SK-N-SH (cell line): ENCODE measurements around the gene SLC8A2. TPM values are rescaled to one million over a fixed set of nuclear protein-coding genes. Genes with fewer than 3 reads are reported as not detected.

Source experiments
- CTCF ChIA-PET: fragments of 300-600, 350-600 bp; formaldehyde crosslinking; extraction: SDS; loops from one replicate; lab custom pipeline; 2021; lab: Yijun Ruan, JAX
- POLR2A ChIA-PET: fragments of 350-600 bp; sonication (Branson Sonifier 250); formaldehyde crosslinking; extraction: SDS; loops from one replicate; lab custom pipeline; 2020; ENCODE audit warnings: antibody characterized with exemption, inconsistent platforms; lab: Yijun Ruan, JAX
- DNase-seq: peaks from one replicate; pipeline ENCODE4 v3.0.0; 2012
- H2AFZ ChIP-seq: fragments of 200-600 bp; sonication (generic); 2 replicates; pipeline ENCODE4 v1.8.1; 2016; ENCODE audit warnings: antibody characterized with exemption, mild to moderate bottlenecking, low read depth
- H3F3A ChIP-seq: fragments of 200-600 bp; sonication (generic); replicated peaks from 2 replicates; pipeline ENCODE3; 2016; ENCODE audit warnings: antibody characterized with exemption, mild to moderate bottlenecking; ENCODE audit not compliant: insufficient read depth
- H3K27ac ChIP-seq, 2 experiments: fragments of 200-500 bp in 1 of 2; fragments of 200-600 bp in 1 of 2; sonication (Bioruptor generic) in 1 of 2; sonication (generic), shearing (Covaris generic) in 1 of 2; 2 replicates each; pipeline versions ENCODE4 v1.5.1 to v1.6.1; 2014 to 2016; ENCODE audit warnings: low read depth in 2 of 2, inconsistent platforms in 1 of 2, low read length in 1 of 2, mild to moderate bottlenecking in 1 of 2, mixed read lengths in 1 of 2
- H3K27me3 ChIP-seq: fragments of 200-600 bp; sonication (generic), shearing (Covaris generic); 2 replicates; pipeline ENCODE4 v1.6.1; 2016; ENCODE audit warnings: mixed run types; ENCODE audit not compliant: insufficient read depth
- H3K36me3 ChIP-seq, 2 experiments: fragments of 200-500 bp in 1 of 2; fragments of 200-600 bp in 1 of 2; sonication (Bioruptor generic) in 1 of 2; sonication (generic) in 1 of 2; replicated peaks in 1 of 2; 2 replicates each; pipeline versions ENCODE3 to v1.5.1; 2014 to 2016; ENCODE audit warnings: low read length in 1 of 2, mild to moderate bottlenecking in 1 of 2; ENCODE audit not compliant: insufficient read depth in 2 of 2, control insufficient read depth in 1 of 2
- H3K4me1 ChIP-seq, 2 experiments: fragments of 200-500 bp in 1 of 2; fragments of 200-600 bp in 1 of 2; sonication (Bioruptor generic) in 1 of 2; sonication (generic), shearing (Covaris generic) in 1 of 2; 2 replicates each; pipeline versions ENCODE4 v1.5.1 to v1.6.1; 2014 to 2016; ENCODE audit warnings: low read depth in 1 of 2, low read length in 1 of 2, mixed run types in 1 of 2; ENCODE audit not compliant: insufficient read depth in 2 of 2, control insufficient read depth in 1 of 2
- H3K4me2 ChIP-seq: fragments of 200-600 bp; sonication (generic), shearing (Covaris generic); 2 replicates; pipeline ENCODE4 v1.6.1; 2017; ENCODE audit warnings: mixed run types
- H3K4me3 ChIP-seq, 2 experiments: fragments of 200-500 bp in 1 of 2; fragments of 200-600 bp in 1 of 2; sonication (Bioruptor generic) in 1 of 2; sonication (generic), shearing (Covaris generic) in 1 of 2; 2 replicates each; pipeline versions ENCODE4 v1.5.1 to v1.8.1; 2014 to 2016; ENCODE audit warnings: low read depth in 2 of 2, inconsistent platforms in 1 of 2, low read length in 1 of 2, mild to moderate bottlenecking in 1 of 2, mixed read lengths in 1 of 2, moderate library complexity in 1 of 2
- H3K79me2 ChIP-seq: fragments of 200-600 bp; sonication (generic); 2 replicates; pipeline ENCODE4 v1.8.1; 2017; ENCODE audit warnings: mild to moderate bottlenecking; ENCODE audit not compliant: insufficient read depth
- H3K9ac ChIP-seq: fragments of 200-600 bp; sonication (generic); 2 replicates; pipeline ENCODE4 v1.6.1; 2017; ENCODE audit warnings: mixed run types
- H3K9me2 ChIP-seq: fragments of 200-600 bp; sonication (generic); 2 replicates; pipeline ENCODE4 v1.6.1; 2017; ENCODE audit warnings: mixed run types
- H3K9me3 ChIP-seq: fragments of 200-600 bp; sonication (generic); 2 replicates; pipeline ENCODE4 v1.6.1; 2017; ENCODE audit warnings: mixed run types, mild to moderate bottlenecking, moderate library complexity
- H4K20me1 ChIP-seq: fragments of 200-600 bp; sonication (generic); 2 replicates; pipeline ENCODE4 v1.6.1; 2017; ENCODE audit warnings: mild to moderate bottlenecking, mixed run types; ENCODE audit not compliant: insufficient read depth
- CHD2 ChIP-seq: fragments of 150-350 bp; IDR thresholded peaks from 2 replicates; pipeline ENCODE4 v1.6.1; 2018; ENCODE audit warnings: low read length; ENCODE audit not compliant: partially characterized antibody
- FOSL2 ChIP-seq: IDR thresholded peaks from 2 replicates; pipeline ENCODE4 v1.4.0; 2012; ENCODE audit warnings: low read depth, mild to moderate bottlenecking, moderate library complexity, borderline replicate concordance
- GABPA ChIP-seq: IDR thresholded peaks from 2 replicates; pipeline ENCODE4 v1.4.0; 2012; ENCODE audit warnings: low read depth, mild to moderate bottlenecking
- GATA2 ChIP-seq: sonication (generic); formaldehyde crosslinking; IDR thresholded peaks from 2 replicates; pipeline ENCODE4 v1.5.0; 2020; ENCODE audit warnings: mild to moderate bottlenecking, missing genetic modification reagents
- IRF3 ChIP-seq: fragments of 150-350 bp; IDR thresholded peaks from 2 replicates; pipeline ENCODE4 v1.6.1; 2016; ENCODE audit warnings: mild to moderate bottlenecking, low read depth, low read length
- MEF2A ChIP-seq: IDR thresholded peaks from 2 replicates; pipeline ENCODE4 v1.4.0; 2012; ENCODE audit warnings: low read depth, borderline replicate concordance
- MXI1 ChIP-seq: IDR thresholded peaks from 2 replicates; pipeline ENCODE4 v1.6.1; 2012; ENCODE audit warnings: mild to moderate bottlenecking, low read depth, low read length, improper control_type of control experiment
- NFIC ChIP-seq: IDR thresholded peaks from 2 replicates; pipeline ENCODE4 v1.4.0; 2012; ENCODE audit warnings: borderline replicate concordance
- NRF1 ChIP-seq: IDR thresholded peaks from 2 replicates; pipeline ENCODE4 v1.6.1; 2012; ENCODE audit warnings: low read depth, mild to moderate bottlenecking, low read length
- POLR2AphosphoS5 ChIP-seq: IDR thresholded peaks from 2 replicates; pipeline ENCODE4 v1.6.1; 2012; ENCODE audit warnings: low read depth, low read length
- RAD21 ChIP-seq: IDR thresholded peaks from 2 replicates; pipeline ENCODE4 v1.6.1; 2012; ENCODE audit warnings: mild to moderate bottlenecking, low read length
- RCOR1 ChIP-seq: fragments of 150-350 bp; IDR thresholded peaks from 2 replicates; pipeline ENCODE4 v1.6.1; 2017; ENCODE audit warnings: antibody characterized with exemption, low read length
- REST ChIP-seq: IDR thresholded peaks from 2 replicates; pipeline ENCODE4 v1.6.1; 2012; ENCODE audit warnings: mild to moderate bottlenecking, low read depth, low read length, moderate library complexity
- RXRA ChIP-seq: IDR thresholded peaks from 2 replicates; pipeline ENCODE4 v1.4.0; 2012; ENCODE audit warnings: low read depth, mild to moderate bottlenecking, borderline replicate concordance
- SMC3 ChIP-seq: IDR thresholded peaks from 2 replicates; pipeline ENCODE4 v1.6.1; 2012; ENCODE audit warnings: low read depth, low read length, improper control_type of control experiment
- TAF1 ChIP-seq: IDR thresholded peaks from 2 replicates; pipeline ENCODE4 v1.6.1; 2012; ENCODE audit warnings: low read depth, mild to moderate bottlenecking, low read length, moderate library complexity, borderline replicate concordance
- TEAD4 ChIP-seq: IDR thresholded peaks from 2 replicates; pipeline ENCODE4 v1.4.0; 2012; ENCODE audit warnings: mild to moderate bottlenecking, borderline replicate concordance; ENCODE audit not compliant: insufficient read depth
- YY1 ChIP-seq: IDR thresholded peaks from 2 replicates; pipeline ENCODE4 v1.4.0; 2012; ENCODE audit warnings: low read depth, mild to moderate bottlenecking
- WGBS: methylation state at CpG from one replicate; pipeline ENCODE4 v1.1.6; 2017; ENCODE audit warnings: low lambda C conversion rate; 5-methylcytosine and 5-hydroxymethylcytosine counted together
- polyA plus RNA-seq, 3 experiments: library from polyadenylated mRNA; depleted of rRNA; stranded (reverse); fragments of >200 nt; gene quantifications; 2 replicates each; pipeline ENCODE4 v1.2.3, GENCODE V29; 2012
- TF ChIP-seq, protein P1 (sequence below): IDR thresholded peaks from 2 replicates; pipeline ENCODE4 v1.4.0; 2012; ENCODE audit warnings: low read depth

The SLC8A2 gene
- polyA plus RNA-seq, 1 of the 3 experiments (the other 2 are of a cell fraction): 0.58 TPM

DNA sequence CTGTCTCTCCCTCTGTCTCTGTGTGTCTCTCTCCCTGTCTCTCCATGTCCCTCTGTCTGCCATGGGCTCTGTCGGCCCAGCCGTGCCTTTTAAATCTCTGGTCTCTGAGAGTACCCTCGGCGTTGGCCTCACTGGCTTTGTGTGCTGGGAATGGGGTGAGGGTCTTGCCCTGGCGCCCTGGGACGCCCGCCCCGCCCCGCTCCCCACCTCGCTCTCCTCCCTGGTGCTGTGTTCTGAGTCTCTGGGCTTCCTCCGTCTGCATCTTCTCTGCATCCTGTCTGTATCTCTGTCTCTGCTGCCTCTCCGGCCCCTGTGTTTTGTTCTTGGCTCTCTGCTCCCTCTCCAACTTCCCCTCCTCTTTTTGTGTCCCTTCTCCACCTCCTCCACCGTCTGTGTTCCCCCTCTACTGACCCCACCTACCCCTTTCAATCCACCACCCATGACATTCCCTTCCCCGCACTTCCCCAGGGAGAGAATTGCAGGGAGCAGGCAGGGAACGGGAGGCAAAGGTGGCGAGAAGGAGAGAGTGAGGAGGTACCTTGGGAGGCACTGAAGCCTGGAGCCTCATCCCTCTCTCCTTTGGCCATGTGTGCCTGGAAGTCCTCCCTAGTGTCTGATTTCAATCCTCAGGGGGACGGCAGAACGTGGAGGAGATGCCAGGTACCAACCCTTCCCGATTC is 48.4 kb downstream of the SLC8A2 start:
- POLR2A ChIA-PET: no interaction called here
- Histone ChIP-seq H3K4me1 (peaks cover 23 to 32% of the 10 kb centered on the region in 2 experiments; a peak in 3 of 4 replicates), H3F3A (peaks cover 17% of the 10 kb centered on the region), H2AFZ (no peak overlapping the region), H3K79me2 (peaks cover 7% of the 10 kb centered on the region; the same call in 1 of the 2 replicates), H3K9me2 (no peaks in the 10 kb centered on the region), H3K4me3 (no peak overlapping the region), H3K27ac (no peak overlapping the region), H3K27me3 (no peaks in the 10 kb centered on the region), H3K9ac (no peak overlapping the region), H3K9me3 (no peaks in the 10 kb centered on the region), H3K36me3 (no peaks in the 10 kb centered on the region), H3K4me2 (no peak overlapping the region), H4K20me1 (peaks cover 2% of the 10 kb centered on the region; the same call in 1 of the 2 replicates)
- TF ChIP-seq YY1 (no peak), RCOR1 (no peak), REST (no peak), TAF1 (no peak), CHD2 (no peak), SMC3 (no peak), RAD21 (no peak), NRF1 (no peak), NFIC (no peak), GATA2 (no peak)
- DNase-seq: no peak
- 80% methylated on average over 19 of the region's 19 CpGs for WGBS
- CTCF ChIA-PET: no interaction called here

DNA sequence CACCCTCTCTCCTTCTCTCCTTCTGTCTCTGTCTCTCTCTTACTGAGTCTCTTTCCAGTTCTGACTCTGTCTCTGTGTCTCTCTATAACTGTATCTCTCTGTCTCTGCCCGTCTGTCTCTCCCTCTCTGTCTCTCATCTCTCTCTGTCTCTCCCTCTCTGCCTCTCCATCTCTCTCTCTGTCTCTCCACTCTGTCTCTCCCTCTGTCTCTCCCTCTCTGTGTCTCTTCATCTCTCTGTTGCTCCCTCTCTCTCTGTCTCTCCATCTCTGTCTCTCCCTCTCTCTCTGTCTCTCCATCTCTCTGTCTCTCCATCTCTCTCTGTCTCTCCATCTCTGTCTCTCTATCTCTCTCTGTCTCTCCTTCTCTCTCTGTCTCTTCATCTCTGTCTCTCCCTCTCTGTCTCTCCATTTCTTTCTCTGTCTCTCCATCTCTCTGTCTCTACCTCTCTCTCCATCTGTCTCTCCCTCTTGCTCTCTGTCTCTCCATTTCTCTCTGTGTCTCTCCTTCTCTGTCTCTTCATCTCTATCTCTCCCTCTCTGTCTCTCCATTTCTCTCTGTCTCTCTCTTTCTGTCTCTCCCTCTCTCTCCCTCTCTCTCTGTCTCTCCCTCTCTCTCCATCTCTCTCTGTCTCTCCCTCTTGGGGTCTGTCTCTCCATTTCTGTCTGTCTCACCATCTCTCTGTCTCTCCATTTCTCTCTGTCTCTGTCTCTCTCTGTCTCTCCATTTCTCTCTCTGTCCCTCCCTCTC is 49.1 kb downstream of the SLC8A2 start:
- no peak overlapping the region for H3K4me3 ChIP-seq
- 0 out of 2 replicates have a peak overlapping the region, but pooled peaks have one; percentile 21 for H3K9ac ChIP-seq
- no peak for TF ChIP-seq TEAD4
- no peak for TF ChIP-seq POLR2AphosphoS5
- TF ChIP-seq MXI1: no peak
- TF ChIP-seq, protein P1, sequence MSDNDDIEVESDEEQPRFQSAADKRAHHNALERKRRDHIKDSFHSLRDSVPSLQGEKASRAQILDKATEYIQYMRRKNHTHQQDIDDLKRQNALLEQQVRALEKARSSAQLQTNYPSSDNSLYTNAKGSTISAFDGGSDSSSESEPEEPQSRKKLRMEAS: no peak
- no peak for TF ChIP-seq IRF3
- TF ChIP-seq RXRA: no peak
- no peak for TF ChIP-seq NFIC
- TF ChIP-seq FOSL2: no peak
- TF ChIP-seq RCOR1: no peak
- TF ChIP-seq MEF2A: no peak
- no peak for TF ChIP-seq GATA2
- no peak for TF ChIP-seq RAD21
- no peak for TF ChIP-seq SMC3
- no peak for TF ChIP-seq TAF1
- TF ChIP-seq YY1: no peak
- TF ChIP-seq GABPA: no peak

More for the DNA sequence above, 49.1 kb downstream of the SLC8A2 start:
- Histone ChIP-seq H3K9me2 (no peaks in the 10 kb centered on the region), H3K27ac (no peak overlapping the region), H3K79me2 (peaks cover 14% of the 10 kb centered on the region), H4K20me1 (peaks cover 9% of the 10 kb centered on the region), H3K36me3 (no peaks in the 10 kb centered on the region), H3F3A (peaks cover 14% of the 10 kb centered on the region), H3K4me2 (peak overlapping the region; percentile 73), H3K9me3 (no peaks in the 10 kb centered on the region), H3K4me1 (peaks cover 26 to 36% of the 10 kb centered on the region in 2 experiments; a peak in 3 of 4 replicates), H3K27me3 (no peaks in the 10 kb centered on the region), H2AFZ (peak overlapping the region; percentile 41; the same call in 1 of the 2 replicates)
- ChIA-PET POLR2A (no interaction called here), CTCF (no interaction called here)
- DNase-seq: no peak
- 56% methylated on average over 1 of the region's 1 CpG for WGBS
